ENCODE results near the gene NUP155.

DNA sequence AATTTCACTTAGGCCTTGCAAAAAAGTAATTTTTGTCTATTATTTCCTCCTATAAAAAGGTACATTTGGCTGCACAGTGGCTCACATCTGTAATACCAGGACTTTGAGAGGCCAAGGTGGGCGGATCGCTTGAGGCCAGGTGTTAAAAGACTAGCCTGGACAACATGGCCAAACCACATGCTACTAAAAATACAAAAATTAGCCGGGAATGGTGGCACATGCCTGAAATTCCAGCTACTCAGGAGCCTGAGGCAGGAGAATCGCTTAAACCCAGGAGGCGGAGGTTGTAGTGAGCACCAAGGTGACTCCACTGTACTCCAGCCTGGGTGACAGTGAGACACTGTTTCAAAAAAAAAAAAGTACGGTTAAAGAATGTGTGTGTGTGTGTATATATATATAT, 15.7 kb downstream of the NUP155 start:
- TF ChIP-seq, protein P1, sequence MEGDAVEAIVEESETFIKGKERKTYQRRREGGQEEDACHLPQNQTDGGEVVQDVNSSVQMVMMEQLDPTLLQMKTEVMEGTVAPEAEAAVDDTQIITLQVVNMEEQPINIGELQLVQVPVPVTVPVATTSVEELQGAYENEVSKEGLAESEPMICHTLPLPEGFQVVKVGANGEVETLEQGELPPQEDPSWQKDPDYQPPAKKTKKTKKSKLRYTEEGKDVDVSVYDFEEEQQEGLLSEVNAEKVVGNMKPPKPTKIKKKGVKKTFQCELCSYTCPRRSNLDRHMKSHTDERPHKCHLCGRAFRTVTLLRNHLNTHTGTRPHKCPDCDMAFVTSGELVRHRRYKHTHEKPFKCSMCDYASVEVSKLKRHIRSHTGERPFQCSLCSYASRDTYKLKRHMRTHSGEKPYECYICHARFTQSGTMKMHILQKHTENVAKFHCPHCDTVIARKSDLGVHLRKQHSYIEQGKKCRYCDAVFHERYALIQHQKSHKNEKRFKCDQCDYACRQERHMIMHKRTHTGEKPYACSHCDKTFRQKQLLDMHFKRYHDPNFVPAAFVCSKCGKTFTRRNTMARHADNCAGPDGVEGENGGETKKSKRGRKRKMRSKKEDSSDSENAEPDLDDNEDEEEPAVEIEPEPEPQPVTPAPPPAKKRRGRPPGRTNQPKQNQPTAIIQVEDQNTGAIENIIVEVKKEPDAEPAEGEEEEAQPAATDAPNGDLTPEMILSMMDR (IDR thresholded peaks at IDR 0.05): no peak
- no peak for TF ChIP-seq POLR2A (IDR thresholded peaks at IDR 0.05)
